Measurements from ENCODE around the gene MLPH.

The MLPH gene

DNA sequence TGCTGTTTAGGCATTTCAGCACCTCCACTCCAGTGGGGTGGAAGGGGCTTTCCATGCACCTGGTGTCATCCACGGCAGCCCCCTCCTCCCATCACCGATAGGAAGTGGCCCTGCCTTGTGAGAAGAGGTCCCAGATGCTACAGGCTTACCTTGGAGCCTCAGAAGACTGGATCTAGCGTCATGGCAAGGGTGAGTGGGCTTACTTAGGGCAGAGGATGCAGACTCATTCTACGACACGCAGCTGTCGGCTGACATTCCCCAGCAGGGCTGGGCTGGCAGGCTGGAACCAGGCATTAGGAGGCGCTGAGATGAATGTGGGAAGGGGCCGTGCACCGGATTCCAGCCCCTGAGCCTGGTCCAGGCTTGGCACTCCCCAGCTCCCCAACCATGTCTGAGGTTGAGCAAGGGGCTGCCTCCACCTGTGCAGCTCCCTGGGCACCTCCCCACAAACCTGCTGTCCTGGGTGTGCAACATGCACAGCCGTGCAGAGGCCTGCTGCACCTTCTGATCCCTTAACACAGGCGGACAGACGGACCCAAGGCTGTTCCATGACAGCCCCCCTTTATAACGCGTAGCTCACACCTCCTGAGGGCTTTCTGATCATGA lies 77.6 kb downstream of the MLPH start:
- TF ChIP-seq REST (IDR thresholded peaks at IDR 0.05; ENCODE audit: low read depth): no peak
- no peak for TF ChIP-seq RAD21 (IDR thresholded peaks at IDR 0.05; ENCODE audit: low read depth)
- no peak for TF ChIP-seq EGR1 (IDR thresholded peaks at IDR 0.05)
- TF ChIP-seq NFIC (IDR thresholded peaks at IDR 0.05): no peak
- no peak for TF ChIP-seq EP300 (IDR thresholded peaks at IDR 0.05; ENCODE audit: borderline replicate concordance)
- TF ChIP-seq MAX (IDR thresholded peaks at IDR 0.05): no peak
- no peak for TF ChIP-seq CEBPB (IDR thresholded peaks at IDR 0.05)

DNA sequence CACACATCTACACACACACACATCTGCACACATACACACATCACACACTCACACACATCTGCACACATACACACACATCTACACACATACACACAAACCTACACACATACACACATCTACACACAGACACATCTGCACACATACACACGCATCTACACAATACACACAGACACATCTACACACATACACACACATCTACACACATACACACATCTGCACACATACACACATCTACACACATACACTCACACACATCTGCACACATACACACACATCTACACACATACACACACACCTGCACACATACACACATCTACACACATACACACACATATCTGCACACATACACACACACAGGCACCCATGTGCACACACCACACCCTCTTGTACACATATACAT lies 78.9 kb downstream of the MLPH start:
- no peak for TF ChIP-seq CREB1 (IDR thresholded peaks at IDR 0.05; ENCODE audit: low read depth)
- TF ChIP-seq, protein P1, sequence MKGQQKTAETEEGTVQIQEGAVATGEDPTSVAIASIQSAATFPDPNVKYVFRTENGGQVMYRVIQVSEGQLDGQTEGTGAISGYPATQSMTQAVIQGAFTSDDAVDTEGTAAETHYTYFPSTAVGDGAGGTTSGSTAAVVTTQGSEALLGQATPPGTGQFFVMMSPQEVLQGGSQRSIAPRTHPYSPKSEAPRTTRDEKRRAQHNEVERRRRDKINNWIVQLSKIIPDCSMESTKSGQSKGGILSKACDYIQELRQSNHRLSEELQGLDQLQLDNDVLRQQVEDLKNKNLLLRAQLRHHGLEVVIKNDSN (IDR thresholded peaks at IDR 0.05): no peak
- TF ChIP-seq NFIC (IDR thresholded peaks at IDR 0.05): no peak
- TF ChIP-seq EP300 (IDR thresholded peaks at IDR 0.05; ENCODE audit: borderline replicate concordance): no peak
- no peak for TF ChIP-seq FOXM1 (IDR thresholded peaks at IDR 0.05; ENCODE audit: borderline replicate concordance, low read depth)
- no peak for TF ChIP-seq TAF1 (IDR thresholded peaks at IDR 0.05; ENCODE audit: low read depth)

GRCh38 chr2:237566401-237567235 lies 79.6 kb downstream of the MLPH start, which contains the start of gene PRLH:
Gene PRLH, plus strand, starts transcription at chr2:237566574. Its CDS starts 0 bp downstream, at chr2:237566574.
- no peak for TF ChIP-seq FOXM1 (IDR thresholded peaks at IDR 0.05; ENCODE audit: borderline replicate concordance, low read depth)
- TF ChIP-seq CREB1 (IDR thresholded peaks at IDR 0.05; ENCODE audit: low read depth): no peak
- TF ChIP-seq YY1 (IDR thresholded peaks at IDR 0.05; ENCODE audit: low read depth): no peak
- TF ChIP-seq, protein P1 (IDR thresholded peaks at IDR 0.05): no peak
- TF ChIP-seq EGR1 (IDR thresholded peaks at IDR 0.05): no peak
- no peak for TF ChIP-seq CEBPB (IDR thresholded peaks at IDR 0.05)
- TF ChIP-seq TCF12 (IDR thresholded peaks at IDR 0.05; ENCODE audit: low read depth): no peak
- TF ChIP-seq NFIC (IDR thresholded peaks at IDR 0.05): no peak

- no peak for TF ChIP-seq CEBPB (IDR thresholded peaks at IDR 0.05)
Measured at GRCh38 chr2:237567276-237568029, 80.4 kb downstream of the MLPH start.

- TF ChIP-seq MAX (IDR thresholded peaks at IDR 0.05) (no peak), EP300 (IDR thresholded peaks at IDR 0.05; ENCODE audit: borderline replicate concordance) (no peak), CEBPB (IDR thresholded peaks at IDR 0.05) (no peak), TAF1 (IDR thresholded peaks at IDR 0.05; ENCODE audit: low read depth) (no peak), CREB1 (IDR thresholded peaks at IDR 0.05; ENCODE audit: low read depth) (no peak), RAD21 (IDR thresholded peaks at IDR 0.05; ENCODE audit: low read depth) (no peak), EGR1 (IDR thresholded peaks at IDR 0.05) (no peak), TEAD4 (IDR thresholded peaks at IDR 0.05) (no peak), FOXM1 (IDR thresholded peaks at IDR 0.05; ENCODE audit: borderline replicate concordance, low read depth) (no peak), NFIC (IDR thresholded peaks at IDR 0.05) (no peak), TCF12 (IDR thresholded peaks at IDR 0.05; ENCODE audit: low read depth) (no peak)
- TF ChIP-seq, protein P1 (IDR thresholded peaks at IDR 0.05): no peak
Measured at GRCh38 chr2:237568121-237568660, 81.1 kb downstream of the MLPH start.

DNA sequence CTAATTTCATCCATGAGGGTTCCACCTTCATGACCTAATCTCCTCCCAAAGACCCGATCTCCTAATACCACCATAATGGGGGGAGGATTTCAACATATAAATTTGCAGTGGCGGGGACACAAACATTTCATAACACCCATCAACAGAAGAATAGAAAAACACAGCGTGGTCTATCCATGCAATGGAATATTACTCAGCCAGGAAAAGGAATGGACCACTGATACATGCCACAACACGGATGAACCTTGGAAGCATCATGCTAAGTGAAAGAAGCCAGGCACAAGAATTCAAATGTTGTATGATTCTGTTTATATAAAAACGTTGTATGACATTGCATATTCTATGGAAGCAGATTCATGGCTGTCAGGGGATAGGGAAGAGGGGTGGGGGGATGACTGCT lies 82.0 kb downstream of the MLPH start:
- TF ChIP-seq NFIC (IDR thresholded peaks at IDR 0.05) (no peak), TCF12 (IDR thresholded peaks at IDR 0.05; ENCODE audit: low read depth) (no peak)

- no peak for TF ChIP-seq EGR1 (IDR thresholded peaks at IDR 0.05)
Measured at GRCh38 chr2:237569896-237570295, 82.8 kb downstream of the MLPH start.
